Chondrocyte (in vitro differentiated cells): Measurements from ENCODE around the gene WFS1. TPM values are rescaled to one million over a fixed set of nuclear protein-coding genes. Genes with fewer than 3 reads are reported as not detected.

Experiments
- DNase-seq: peaks from one replicate; pipeline ENCODE4 v3.0.0; 2021; ENCODE audit warnings: mixed read lengths, low spot score
- H3K27ac Mint-ChIP-seq: one replicate; pipeline ENCODE4 v1.8.0; 2021; ENCODE audit warnings: mild to moderate bottlenecking, moderate library complexity, mixed read lengths; ENCODE audit not compliant: unreplicated experiment
- H3K27me3 Mint-ChIP-seq: 2 replicates; pipeline ENCODE4 v1.8.0; 2021; ENCODE audit warnings: low read depth, mixed read lengths
- H3K36me3 Mint-ChIP-seq: 2 replicates; pipeline ENCODE4 v1.8.0; 2021; ENCODE audit warnings: low read depth, mixed read lengths
- H3K4me1 Mint-ChIP-seq: 2 replicates; pipeline ENCODE4 v1.8.0; 2021; ENCODE audit warnings: low read depth, mild to moderate bottlenecking, mixed read lengths
- H3K4me3 Mint-ChIP-seq: one replicate; pipeline ENCODE4 v1.8.0; 2021; ENCODE audit warnings: mild to moderate bottlenecking, moderate library complexity, mixed read lengths; ENCODE audit not compliant: unreplicated experiment
- H3K9me3 Mint-ChIP-seq: 2 replicates; pipeline ENCODE4 v1.8.0; 2021; ENCODE audit warnings: low read depth, mixed read lengths
- total RNA-seq: library from RNA; stranded (reverse); gene quantifications from 3 replicates; pipeline ENCODE4 v1.2.1, GENCODE V29; 2021
- TF ChIP-seq, protein P1 (sequence below): fragments of 200-600 bp; sonication (generic); IDR thresholded peaks from 2 replicates; pipeline ENCODE4 v1.5.0; 2021; ENCODE audit warnings: antibody characterized with exemption, mild to moderate bottlenecking, moderate library complexity

The WFS1 gene
- total RNA-seq, 1 donor from 2014 or later, result 54.6 TPM

DNA sequence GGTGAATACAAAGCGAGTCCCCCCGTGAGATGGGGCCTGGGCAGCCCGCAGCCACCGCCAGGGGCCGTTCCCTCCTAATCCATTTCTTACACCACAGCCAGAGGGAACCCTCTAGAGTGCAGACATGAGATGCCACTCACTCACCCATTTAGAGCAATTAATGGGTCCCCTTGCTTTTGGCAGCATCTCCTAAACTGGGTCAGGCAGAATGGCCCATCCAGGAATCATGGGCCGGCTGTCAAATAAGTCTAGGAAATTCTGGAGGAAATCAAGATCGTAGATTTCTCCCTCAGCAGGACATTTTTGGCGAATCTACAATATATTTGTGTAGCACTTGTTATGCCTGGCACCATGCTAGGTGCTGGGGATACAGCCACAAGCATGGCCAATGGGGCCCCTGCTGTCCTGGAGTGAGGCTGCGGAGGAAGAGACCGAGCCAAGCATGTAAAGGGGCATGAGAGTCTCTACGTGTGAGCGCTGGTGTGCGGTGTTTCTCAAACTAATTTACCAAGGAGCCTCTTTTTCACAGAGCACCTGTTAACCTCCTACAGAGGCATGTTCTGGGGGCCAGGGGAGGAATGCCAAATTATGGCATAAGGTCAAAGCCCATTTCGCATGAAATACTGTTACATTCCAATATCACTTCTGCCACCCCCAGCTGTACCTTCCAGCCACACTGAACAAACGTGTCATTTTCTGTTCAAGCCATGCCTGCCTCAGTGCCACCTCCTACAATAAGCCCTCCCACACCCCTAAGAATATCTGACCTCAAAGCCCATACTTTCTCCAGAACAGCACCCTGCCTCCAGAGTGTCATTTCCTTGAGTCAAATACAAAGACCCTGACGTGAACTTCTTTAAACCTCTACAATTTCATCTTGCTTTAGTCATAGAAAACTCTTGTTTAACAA is 41.2 kb upstream of the WFS1 start:
- no peaks in the 10 kb centered on the region for H3K4me1 Mint-ChIP-seq
- TF ChIP-seq, protein P1, sequence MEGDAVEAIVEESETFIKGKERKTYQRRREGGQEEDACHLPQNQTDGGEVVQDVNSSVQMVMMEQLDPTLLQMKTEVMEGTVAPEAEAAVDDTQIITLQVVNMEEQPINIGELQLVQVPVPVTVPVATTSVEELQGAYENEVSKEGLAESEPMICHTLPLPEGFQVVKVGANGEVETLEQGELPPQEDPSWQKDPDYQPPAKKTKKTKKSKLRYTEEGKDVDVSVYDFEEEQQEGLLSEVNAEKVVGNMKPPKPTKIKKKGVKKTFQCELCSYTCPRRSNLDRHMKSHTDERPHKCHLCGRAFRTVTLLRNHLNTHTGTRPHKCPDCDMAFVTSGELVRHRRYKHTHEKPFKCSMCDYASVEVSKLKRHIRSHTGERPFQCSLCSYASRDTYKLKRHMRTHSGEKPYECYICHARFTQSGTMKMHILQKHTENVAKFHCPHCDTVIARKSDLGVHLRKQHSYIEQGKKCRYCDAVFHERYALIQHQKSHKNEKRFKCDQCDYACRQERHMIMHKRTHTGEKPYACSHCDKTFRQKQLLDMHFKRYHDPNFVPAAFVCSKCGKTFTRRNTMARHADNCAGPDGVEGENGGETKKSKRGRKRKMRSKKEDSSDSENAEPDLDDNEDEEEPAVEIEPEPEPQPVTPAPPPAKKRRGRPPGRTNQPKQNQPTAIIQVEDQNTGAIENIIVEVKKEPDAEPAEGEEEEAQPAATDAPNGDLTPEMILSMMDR, result no peak
- DNase-seq, result no peak
- H3K27me3 Mint-ChIP-seq, result peaks cover 29% of the 10 kb centered on the region
- H3K9me3 Mint-ChIP-seq, result no peaks in the 10 kb centered on the region
- no peaks in the 10 kb centered on the region for H3K36me3 Mint-ChIP-seq
- no peak overlapping the region for H3K27ac Mint-ChIP-seq
- no peak overlapping the region for H3K4me3 Mint-ChIP-seq

DNA sequence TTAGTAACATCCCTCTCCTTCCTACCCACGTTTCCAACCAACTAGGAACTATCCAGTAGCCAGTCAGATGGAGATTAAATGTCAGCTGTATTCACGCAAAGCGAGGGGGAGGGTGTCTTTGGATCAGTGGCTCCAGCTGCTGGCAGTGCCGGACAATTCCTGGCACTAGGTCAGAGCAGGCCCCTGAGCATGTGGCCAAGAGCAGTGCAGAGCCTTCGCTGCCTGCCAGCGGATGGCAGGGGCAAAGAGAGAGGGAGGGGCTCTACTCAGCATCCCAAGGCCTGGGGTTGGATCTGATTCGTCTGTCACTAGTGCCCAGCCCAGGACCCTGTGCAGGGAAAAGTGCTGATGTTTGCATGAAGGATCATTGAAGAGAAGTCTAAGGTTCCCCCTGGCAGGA is 40.6 kb upstream of the WFS1 start:
- H3K9me3 Mint-ChIP-seq, result no peaks in the 10 kb centered on the region
- H3K4me1 Mint-ChIP-seq, result no peaks in the 10 kb centered on the region
- no peaks in the 10 kb centered on the region for H3K36me3 Mint-ChIP-seq
- H3K27me3 Mint-ChIP-seq, result peaks cover 22% of the 10 kb centered on the region
- H3K4me3 Mint-ChIP-seq, result no peak overlapping the region
- no peak overlapping the region for H3K27ac Mint-ChIP-seq
- TF ChIP-seq, protein P1, result no peak
- no peak for DNase-seq

DNA sequence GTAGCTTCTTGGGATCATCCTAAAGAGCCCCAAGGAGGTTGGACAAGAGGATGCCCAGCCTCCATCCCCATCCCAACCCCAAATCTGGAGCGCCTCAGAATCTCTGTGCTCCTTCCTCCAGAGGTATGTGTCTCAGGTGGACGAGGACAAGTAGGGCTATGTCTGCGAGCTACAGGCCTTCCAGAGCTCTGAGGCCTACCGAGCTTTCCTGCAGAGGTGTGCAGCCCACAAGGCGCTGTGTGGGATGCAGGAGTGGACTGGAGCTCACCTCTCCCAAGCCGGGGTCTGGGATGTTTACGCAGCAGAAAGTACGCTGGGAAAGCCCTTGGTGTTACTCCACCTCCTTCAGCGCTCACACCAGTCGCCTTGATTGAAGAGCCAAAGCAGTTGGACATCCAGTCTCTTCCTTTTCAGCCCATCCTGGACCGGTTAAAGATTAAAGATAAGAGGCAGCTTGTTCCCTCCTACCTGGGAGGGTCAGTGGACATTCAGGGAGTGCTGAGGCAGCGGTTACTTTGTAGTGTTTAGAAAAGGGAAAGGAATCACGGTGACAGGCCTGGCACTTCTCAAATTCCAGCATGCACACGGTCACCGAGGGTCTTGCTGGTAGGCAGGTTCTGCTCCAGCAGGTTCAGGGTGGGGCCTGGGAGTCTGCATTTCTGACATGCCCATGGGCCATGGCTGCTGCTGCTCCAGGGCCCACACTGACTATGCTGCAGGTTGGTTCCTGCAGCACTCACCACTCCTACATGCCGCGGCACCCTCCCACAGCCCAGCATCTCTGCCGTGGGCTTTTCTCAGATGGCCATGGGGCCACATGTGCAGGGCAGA is 39.8 kb upstream of the WFS1 start:
- no peak overlapping the region for H3K4me3 Mint-ChIP-seq
- peaks cover 18% of the 10 kb centered on the region for H3K27me3 Mint-ChIP-seq
- no peaks in the 10 kb centered on the region for H3K36me3 Mint-ChIP-seq
- no peak for DNase-seq
- no peak overlapping the region for H3K27ac Mint-ChIP-seq
- no peaks in the 10 kb centered on the region for H3K4me1 Mint-ChIP-seq
- TF ChIP-seq, protein P1, result no peak
- no peaks in the 10 kb centered on the region for H3K9me3 Mint-ChIP-seq

GRCh38 chr4:6230502-6230785 is 39.2 kb upstream of the WFS1 start:
- peaks cover 16% of the 10 kb centered on the region for H3K27me3 Mint-ChIP-seq
- no peak for DNase-seq
- no peaks in the 10 kb centered on the region for H3K4me1 Mint-ChIP-seq
- H3K27ac Mint-ChIP-seq, result no peak overlapping the region
- no peaks in the 10 kb centered on the region for H3K36me3 Mint-ChIP-seq
- no peak overlapping the region for H3K4me3 Mint-ChIP-seq
- TF ChIP-seq, protein P1, result no peak
- H3K9me3 Mint-ChIP-seq, result no peaks in the 10 kb centered on the region

DNA sequence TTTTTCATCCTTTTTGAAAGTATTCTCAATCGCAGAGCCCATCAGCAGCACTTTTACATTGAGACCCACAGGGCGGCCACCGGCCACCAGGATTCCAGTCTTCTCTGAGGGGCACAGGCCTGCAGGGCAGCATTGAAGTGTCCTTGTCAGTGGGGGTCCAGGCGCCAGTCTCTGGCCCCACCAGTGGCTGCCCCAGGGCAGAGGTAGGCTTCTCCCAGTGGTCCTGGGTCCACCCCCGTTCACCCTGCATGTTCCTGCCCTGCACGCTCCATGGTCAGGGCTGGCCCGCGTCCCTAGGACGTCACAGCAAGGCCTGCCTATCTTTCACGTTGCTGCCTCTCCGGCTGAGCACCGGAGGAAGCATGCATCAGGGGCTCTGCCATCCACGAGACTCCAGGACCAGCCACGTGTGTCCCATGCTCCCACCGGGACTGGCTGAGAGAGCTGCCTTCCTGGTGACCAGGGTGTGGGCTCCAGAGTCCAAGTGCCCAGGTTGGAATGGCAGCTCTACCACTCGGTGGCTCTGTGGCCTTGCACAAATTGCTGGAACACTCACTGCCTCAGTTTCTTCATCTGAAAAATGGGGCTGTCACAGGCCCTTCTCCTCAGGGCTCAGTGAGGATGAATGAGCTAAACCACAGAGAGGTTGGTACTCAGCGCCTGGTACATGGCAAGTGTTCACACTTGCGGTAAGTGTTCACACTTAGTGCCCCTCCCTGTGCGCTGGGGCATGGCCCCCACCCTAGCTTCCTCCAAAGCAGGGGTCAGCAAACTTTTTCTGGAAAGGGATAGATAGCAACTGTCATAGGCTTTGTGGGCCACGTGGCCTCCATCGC is 38.6 kb upstream of the WFS1 start:
- no peaks in the 10 kb centered on the region for H3K4me1 Mint-ChIP-seq
- H3K4me3 Mint-ChIP-seq, result no peak overlapping the region
- no peak for DNase-seq
- no peaks in the 10 kb centered on the region for H3K9me3 Mint-ChIP-seq
- peaks cover 17% of the 10 kb centered on the region for H3K27me3 Mint-ChIP-seq
- H3K27ac Mint-ChIP-seq, result no peak overlapping the region
- H3K36me3 Mint-ChIP-seq, result no peaks in the 10 kb centered on the region
- TF ChIP-seq, protein P1, result no peak
